SK-N-SH (cell line): ENCODE results near the gene GLUL. TPM values are rescaled to one million over a fixed set of nuclear protein-coding genes. Genes with fewer than 3 reads are reported as not detected.

ENCODE experiments used
- CTCF ChIA-PET: fragments of 300-600, 350-600 bp; formaldehyde crosslinking; extraction: SDS; loops from one replicate; lab custom pipeline; 2021; lab: Yijun Ruan, JAX
- POLR2A ChIA-PET: fragments of 350-600 bp; sonication (Branson Sonifier 250); formaldehyde crosslinking; extraction: SDS; loops from one replicate; lab custom pipeline; 2020; ENCODE audit warnings: antibody characterized with exemption, inconsistent platforms; lab: Yijun Ruan, JAX
- DNase-seq: peaks from one replicate; pipeline ENCODE4 v3.0.0; 2012
- H2AFZ ChIP-seq: fragments of 200-600 bp; sonication (generic); 2 replicates; pipeline ENCODE4 v1.8.1; 2016; ENCODE audit warnings: antibody characterized with exemption, mild to moderate bottlenecking, low read depth
- H3F3A ChIP-seq: fragments of 200-600 bp; sonication (generic); replicated peaks from 2 replicates; pipeline ENCODE3; 2016; ENCODE audit warnings: antibody characterized with exemption, mild to moderate bottlenecking; ENCODE audit not compliant: insufficient read depth
- H3K27ac ChIP-seq, 2 experiments: fragments of 200-500 bp in 1 of 2; fragments of 200-600 bp in 1 of 2; sonication (Bioruptor generic) in 1 of 2; sonication (generic), shearing (Covaris generic) in 1 of 2; 2 replicates each; pipeline versions ENCODE4 v1.5.1 to v1.6.1; 2014 to 2016; ENCODE audit warnings: low read depth in 2 of 2, inconsistent platforms in 1 of 2, low read length in 1 of 2, mild to moderate bottlenecking in 1 of 2, mixed read lengths in 1 of 2
- H3K27me3 ChIP-seq: fragments of 200-600 bp; sonication (generic), shearing (Covaris generic); 2 replicates; pipeline ENCODE4 v1.6.1; 2016; ENCODE audit warnings: mixed run types; ENCODE audit not compliant: insufficient read depth
- H3K36me3 ChIP-seq, 2 experiments: fragments of 200-500 bp in 1 of 2; fragments of 200-600 bp in 1 of 2; sonication (Bioruptor generic) in 1 of 2; sonication (generic) in 1 of 2; replicated peaks in 1 of 2; 2 replicates each; pipeline versions ENCODE3 to v1.5.1; 2014 to 2016; ENCODE audit warnings: low read length in 1 of 2, mild to moderate bottlenecking in 1 of 2; ENCODE audit not compliant: insufficient read depth in 2 of 2, control insufficient read depth in 1 of 2
- H3K4me1 ChIP-seq, 2 experiments: fragments of 200-500 bp in 1 of 2; fragments of 200-600 bp in 1 of 2; sonication (Bioruptor generic) in 1 of 2; sonication (generic), shearing (Covaris generic) in 1 of 2; 2 replicates each; pipeline versions ENCODE4 v1.5.1 to v1.6.1; 2014 to 2016; ENCODE audit warnings: low read depth in 1 of 2, low read length in 1 of 2, mixed run types in 1 of 2; ENCODE audit not compliant: insufficient read depth in 2 of 2, control insufficient read depth in 1 of 2
- H3K4me2 ChIP-seq: fragments of 200-600 bp; sonication (generic), shearing (Covaris generic); 2 replicates; pipeline ENCODE4 v1.6.1; 2017; ENCODE audit warnings: mixed run types
- H3K4me3 ChIP-seq, 2 experiments: fragments of 200-500 bp in 1 of 2; fragments of 200-600 bp in 1 of 2; sonication (Bioruptor generic) in 1 of 2; sonication (generic), shearing (Covaris generic) in 1 of 2; 2 replicates each; pipeline versions ENCODE4 v1.5.1 to v1.8.1; 2014 to 2016; ENCODE audit warnings: low read depth in 2 of 2, inconsistent platforms in 1 of 2, low read length in 1 of 2, mild to moderate bottlenecking in 1 of 2, mixed read lengths in 1 of 2, moderate library complexity in 1 of 2
- H3K79me2 ChIP-seq: fragments of 200-600 bp; sonication (generic); 2 replicates; pipeline ENCODE4 v1.8.1; 2017; ENCODE audit warnings: mild to moderate bottlenecking; ENCODE audit not compliant: insufficient read depth
- H3K9ac ChIP-seq: fragments of 200-600 bp; sonication (generic); 2 replicates; pipeline ENCODE4 v1.6.1; 2017; ENCODE audit warnings: mixed run types
- H3K9me2 ChIP-seq: fragments of 200-600 bp; sonication (generic); 2 replicates; pipeline ENCODE4 v1.6.1; 2017; ENCODE audit warnings: mixed run types
- H3K9me3 ChIP-seq: fragments of 200-600 bp; sonication (generic); 2 replicates; pipeline ENCODE4 v1.6.1; 2017; ENCODE audit warnings: mixed run types, mild to moderate bottlenecking, moderate library complexity
- H4K20me1 ChIP-seq: fragments of 200-600 bp; sonication (generic); 2 replicates; pipeline ENCODE4 v1.6.1; 2017; ENCODE audit warnings: mild to moderate bottlenecking, mixed run types; ENCODE audit not compliant: insufficient read depth
- IRF3 ChIP-seq: fragments of 150-350 bp; IDR thresholded peaks from 2 replicates; pipeline ENCODE4 v1.6.1; 2016; ENCODE audit warnings: mild to moderate bottlenecking, low read depth, low read length
- MXI1 ChIP-seq: IDR thresholded peaks from 2 replicates; pipeline ENCODE4 v1.6.1; 2012; ENCODE audit warnings: mild to moderate bottlenecking, low read depth, low read length, improper control_type of control experiment
- PBX3 ChIP-seq: IDR thresholded peaks from 2 replicates; pipeline ENCODE4; 2012
- POLR2AphosphoS5 ChIP-seq: IDR thresholded peaks from 2 replicates; pipeline ENCODE4 v1.6.1; 2012; ENCODE audit warnings: low read depth, low read length
- RCOR1 ChIP-seq: fragments of 150-350 bp; IDR thresholded peaks from 2 replicates; pipeline ENCODE4 v1.6.1; 2017; ENCODE audit warnings: antibody characterized with exemption, low read length
- RFX5 ChIP-seq: IDR thresholded peaks from 2 replicates; pipeline ENCODE4 v1.6.1; 2012; ENCODE audit warnings: mild to moderate bottlenecking, improper control_type of control experiment, low read length
- SIN3A ChIP-seq: IDR thresholded peaks from 2 replicates; pipeline ENCODE4 v1.6.1; 2012; ENCODE audit warnings: low read depth, mild to moderate bottlenecking, low read length, moderate library complexity, borderline replicate concordance
- TAF1 ChIP-seq: IDR thresholded peaks from 2 replicates; pipeline ENCODE4 v1.6.1; 2012; ENCODE audit warnings: low read depth, mild to moderate bottlenecking, low read length, moderate library complexity, borderline replicate concordance
- TCF12 ChIP-seq: IDR thresholded peaks from 2 replicates; pipeline ENCODE4 v1.4.0; 2012
- WGBS: methylation state at CpG from one replicate; pipeline ENCODE4 v1.1.6; 2017; ENCODE audit warnings: low lambda C conversion rate; 5-methylcytosine and 5-hydroxymethylcytosine counted together
- polyA plus RNA-seq, 3 experiments: library from polyadenylated mRNA; depleted of rRNA; stranded (reverse); fragments of >200 nt; gene quantifications; 2 replicates each; pipeline ENCODE4 v1.2.3, GENCODE V29; 2012

GLUL gene
- polyA plus RNA-seq, 1 of the 3 experiments (the other 2 are of a cell fraction): 107 TPM

GRCh38 chr1:182413969-182414368, 22.4 kb upstream of the GLUL start:
- Histone ChIP-seq H3K79me2 (no peaks in the 10 kb centered on the region), H2AFZ (no peak overlapping the region), H3K36me3 (no peaks in the 10 kb centered on the region), H3K4me2 (no peak overlapping the region), H3K27ac (no peak overlapping the region), H3K4me3 (no peak overlapping the region), H3K4me1 (no peaks in the 10 kb centered on the region), H3K9ac (no peak overlapping the region), H3K9me2 (no peaks in the 10 kb centered on the region)
- WGBS: 26% methylated on average over 6 of the region's 6 CpGs
- no peak for DNase-seq
- CTCF ChIA-PET: no interaction called here
- POLR2A ChIA-PET: no interaction called here
- TF ChIP-seq RFX5 (no peak), RCOR1 (no peak)
- TF ChIP-seq, all 33 proteins: peak for 0
- H3F3A ChIP-seq: no peaks in the 10 kb centered on the region
- no peaks in the 10 kb centered on the region; the same call in 1 of the 2 replicates for H3K27me3 ChIP-seq
- H4K20me1 ChIP-seq: no peaks in the 10 kb centered on the region
- no peaks in the 10 kb centered on the region for H3K9me3 ChIP-seq

- 39% methylated on average over 3 of the region's 3 CpGs for WGBS
- Histone ChIP-seq H3K27me3 (no peaks in the 10 kb centered on the region; the same call in 1 of the 2 replicates), H3K9me3 (no peaks in the 10 kb centered on the region), H3K9ac (no peak overlapping the region), H3K4me1 (no peaks in the 10 kb centered on the region), H3K27ac (no peak overlapping the region), H3K36me3 (no peaks in the 10 kb centered on the region), H3K4me2 (no peak overlapping the region), H3K9me2 (no peaks in the 10 kb centered on the region), H2AFZ (no peak overlapping the region), H3K4me3 (no peak overlapping the region), H3K79me2 (no peaks in the 10 kb centered on the region)
- CTCF ChIA-PET: interaction anchor here (1.4 kb wide), 1 partner anchor 271 kb away, joined by 4 read pairs; no protein-coding TSS in a partner anchor
- POLR2A ChIA-PET: no interaction called here
- TF ChIP-seq PBX3 (no peak), TCF12 (no peak), IRF3 (no peak), POLR2AphosphoS5 (no peak), SIN3A (no peak), MXI1 (no peak), TAF1 (no peak)
- TF ChIP-seq, all 33 proteins: peak for 0
- Histone ChIP-seq H4K20me1 (no peaks in the 10 kb centered on the region), H3F3A (no peaks in the 10 kb centered on the region)
- DNase-seq: no peak
Observed at GRCh38 chr1:182413486-182413885, 21.9 kb upstream of the GLUL start.
